Activated naive CD4-positive, alpha-beta T cell treated with anti-CD3 and anti-CD28 coated beads, Interleukin-2, amount 50 U/mL, for 16 hours (primary cell): ENCODE measurements around the gene ATXN8OS.
"Not testable (repeated sequence)": the region's sequence is repeated elsewhere in the genome, so short reads cannot be mapped to it uniquely, and the experiment has no call there.

Experiments used
- DNase-seq: peaks from one replicate; pipeline ENCODE4 v3.0.0-alpha.2; 2020

ATXN8OS gene

DNA sequence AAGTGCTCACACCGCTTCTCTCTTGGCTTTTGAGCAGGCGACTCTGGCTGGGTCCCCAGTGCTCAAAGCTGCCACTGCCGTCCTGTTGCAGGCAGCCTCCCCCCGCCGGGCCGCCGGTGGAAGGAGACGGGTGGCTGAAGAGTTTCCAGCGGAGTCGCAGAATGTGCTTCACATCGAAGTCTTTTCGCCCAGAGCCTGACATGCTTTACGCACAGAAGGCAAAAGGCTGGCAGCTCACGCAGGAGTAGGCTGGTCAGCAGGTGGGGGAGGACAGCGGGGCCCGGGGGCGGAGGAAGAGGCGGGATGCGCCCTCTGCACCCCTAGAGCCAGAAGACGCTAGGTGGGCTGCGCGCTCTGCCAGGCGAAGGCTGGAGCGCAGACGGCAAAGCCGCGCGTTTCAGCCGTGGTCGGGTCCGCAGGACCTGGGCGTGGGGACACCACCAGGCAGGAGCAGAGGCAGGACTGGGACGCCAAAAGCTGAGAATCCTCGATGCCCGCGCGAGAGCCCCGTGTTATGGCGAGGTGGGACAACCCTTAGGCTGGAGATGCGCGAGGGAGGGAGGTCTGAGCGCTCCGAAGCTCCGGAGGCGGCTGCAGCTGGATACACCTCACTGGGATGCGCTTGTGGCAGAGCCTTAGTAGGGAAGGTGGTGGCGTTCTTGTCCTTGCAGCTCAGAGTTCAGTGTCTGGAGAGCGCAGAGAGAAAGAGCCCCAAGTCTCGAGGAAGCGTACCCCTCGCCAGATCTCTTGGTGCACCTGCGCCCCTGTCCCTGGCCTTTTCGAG, at the start of gene ATXN8OS:
ATXN8OS (plus strand) TSS at position 329 of the 784 bp plus-strand sequence.
- DNase-seq: peak; percentile 8

DNA sequence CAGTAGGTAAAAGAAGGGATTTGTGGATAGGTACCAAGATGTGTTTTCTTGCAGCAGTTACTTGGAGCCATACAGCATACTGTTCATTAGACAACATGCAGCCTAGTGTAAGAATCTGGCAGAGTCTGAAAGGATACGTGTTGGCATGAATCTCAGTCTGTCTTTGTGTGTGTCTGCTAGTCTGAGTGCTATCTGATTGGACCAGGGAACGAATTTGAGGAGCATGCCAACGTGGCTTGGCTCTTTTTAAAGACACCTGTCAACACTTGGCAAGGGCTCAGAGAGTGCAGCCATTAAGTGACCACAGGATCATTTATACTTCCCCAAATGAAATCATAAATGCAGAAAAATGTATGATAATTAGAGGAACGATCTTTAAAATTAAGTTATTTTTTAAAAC, 27.6 kb upstream of the ATXN8OS start:
- DNase-seq: no peak

GRCh38 chr13:70087247-70087646, 20.4 kb upstream of the ATXN8OS start:
- no peak for DNase-seq

DNA sequence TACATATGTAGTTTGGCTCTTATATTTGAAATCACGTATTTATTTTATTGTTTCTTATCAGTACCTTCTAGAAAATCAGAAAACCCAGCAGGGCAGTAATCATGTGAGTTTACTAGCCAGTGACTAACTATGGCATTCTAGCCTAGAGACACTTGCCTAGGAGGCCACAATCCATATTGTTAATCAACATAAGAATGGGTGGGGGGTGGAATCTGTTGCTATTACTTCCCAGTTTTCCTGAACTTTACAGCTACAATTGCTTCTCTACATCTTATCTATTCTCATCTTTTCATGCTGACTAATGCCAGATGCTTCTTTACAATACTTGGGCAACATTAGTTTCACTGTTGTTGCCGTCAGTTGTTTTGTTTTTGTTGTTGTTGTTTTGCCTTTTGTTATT, 18.7 kb upstream of the ATXN8OS start:
- DNase-seq: no peak

DNA sequence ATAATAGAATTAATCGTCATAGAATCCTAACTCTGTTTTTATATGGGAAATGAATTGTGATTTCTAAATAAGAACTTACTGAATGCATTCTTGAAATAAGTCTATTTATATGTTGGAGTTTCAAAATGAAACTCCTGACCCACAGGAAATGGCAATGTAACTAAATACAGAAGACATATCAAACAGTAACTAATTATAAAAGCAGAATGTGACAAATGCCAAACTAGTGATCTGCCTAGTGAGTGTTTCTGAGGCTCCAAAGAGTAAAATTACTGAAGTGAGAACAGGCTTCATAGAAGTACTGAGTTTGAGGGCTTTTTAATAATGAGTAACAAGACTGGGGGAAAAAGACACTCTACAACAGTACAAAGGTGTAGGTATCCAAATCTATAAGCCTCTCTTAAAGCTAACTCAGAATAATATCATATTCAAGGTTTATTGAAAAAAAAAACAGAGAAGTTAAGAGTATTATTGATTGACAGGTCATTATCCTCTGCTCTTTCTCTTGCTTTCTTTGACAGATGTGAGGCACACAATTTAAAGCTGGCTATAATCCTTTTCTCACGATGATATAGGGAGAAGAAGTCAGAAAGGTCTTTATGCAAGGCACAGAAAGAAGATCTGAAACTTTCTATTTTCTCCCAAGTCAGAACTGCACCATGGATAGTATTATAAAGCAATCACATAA, 17.4 kb upstream of the ATXN8OS start:
- no peak for DNase-seq

- DNase-seq: no peak
Observed at GRCh38 chr13:70098669-70099068, 9.0 kb upstream of the ATXN8OS start.

DNA sequence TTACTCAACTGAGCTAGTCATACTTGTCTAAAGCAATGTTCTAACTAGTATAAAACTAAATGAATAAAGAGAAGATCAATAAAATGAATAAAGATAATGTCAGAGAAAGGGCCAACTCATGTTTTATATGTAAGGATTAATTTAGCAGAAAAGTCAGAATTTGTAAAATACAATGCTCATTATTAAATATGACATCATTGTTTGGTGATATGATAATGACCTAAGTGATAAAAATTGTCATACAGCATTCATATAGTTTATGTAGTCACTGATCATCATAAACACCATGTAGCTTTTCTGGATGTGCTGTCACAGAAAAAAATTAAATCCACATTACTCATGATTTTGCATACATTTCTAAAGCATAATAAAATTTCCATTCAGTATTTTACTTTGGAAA, 3.1 kb upstream of the ATXN8OS start:
- no peak for DNase-seq

- no peak for DNase-seq
Observed at GRCh38 chr13:70107125-70107497, 515 bp upstream of the ATXN8OS start.

DNA sequence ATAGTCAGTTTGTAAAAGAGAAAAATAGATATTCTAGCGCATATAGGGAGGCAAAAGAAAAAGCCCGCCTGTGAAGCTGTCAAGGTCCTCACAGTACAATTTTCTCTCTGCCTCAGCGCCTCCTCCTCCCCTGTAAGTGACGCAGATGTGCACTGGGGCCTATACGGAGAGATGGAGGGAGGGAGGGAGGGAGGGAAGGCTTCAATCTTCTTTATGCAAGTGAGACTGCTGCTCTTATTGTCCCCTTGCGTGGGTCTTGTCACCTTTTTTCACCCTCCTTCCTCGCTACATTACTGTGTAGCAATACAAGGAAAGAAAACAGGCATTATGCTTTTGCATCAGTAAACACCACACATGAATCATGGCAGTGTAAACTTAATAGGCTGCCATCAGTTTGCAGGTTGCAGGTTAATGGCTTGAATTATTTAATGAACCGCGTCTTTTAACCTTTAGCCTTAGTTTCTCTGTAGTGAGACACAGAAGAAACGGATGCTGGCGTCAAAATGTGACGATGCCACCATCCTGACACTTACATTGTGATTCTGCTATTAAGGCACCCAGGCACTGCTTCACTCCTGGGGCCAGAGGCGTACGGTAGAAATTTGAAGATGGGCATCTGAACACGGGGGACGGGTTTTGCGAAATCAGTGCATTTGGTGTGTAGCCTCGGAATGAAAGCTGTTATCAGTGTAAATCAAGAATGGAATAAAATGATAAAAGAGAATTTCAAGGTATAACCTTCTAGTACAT, 905 bp downstream of the ATXN8OS start, which contains the start of gene KLHL1:
KLHL1 (minus strand) TSS at position 97 of the 750 bp plus-strand sequence. CDS start 753 bp downstream, outside the sequence.
- DNase-seq: no peak

- no peak for DNase-seq
Observed at GRCh38 chr13:70117338-70117905, 9.8 kb downstream of the ATXN8OS start.

DNA sequence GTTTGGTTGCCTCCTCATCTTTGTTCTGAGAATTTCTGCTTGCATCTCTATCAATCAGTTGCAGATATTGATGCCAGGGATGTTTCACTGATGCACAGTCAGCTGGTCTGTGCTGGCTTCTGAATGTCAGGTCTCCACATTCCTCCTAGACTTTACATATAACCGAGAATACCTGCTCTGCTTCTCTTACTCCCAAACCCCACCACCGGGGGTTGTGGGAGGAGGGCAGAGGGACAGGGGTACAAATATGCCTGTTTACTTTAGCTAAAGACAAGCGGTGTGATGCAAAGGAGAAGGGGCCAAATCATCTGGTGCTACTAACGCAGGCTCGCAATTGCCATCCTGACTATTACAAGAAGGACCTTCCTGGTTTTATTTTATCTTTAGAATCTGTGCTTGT, 18.1 kb downstream of the ATXN8OS start:
- DNase-seq: no peak

- no peak for DNase-seq
Observed at GRCh38 chr13:70128098-70128497, 20.5 kb downstream of the ATXN8OS start.

GRCh38 chr13:70142658-70143057, 35.0 kb downstream of the ATXN8OS start:
- not testable (repeated sequence) for DNase-seq

DNA sequence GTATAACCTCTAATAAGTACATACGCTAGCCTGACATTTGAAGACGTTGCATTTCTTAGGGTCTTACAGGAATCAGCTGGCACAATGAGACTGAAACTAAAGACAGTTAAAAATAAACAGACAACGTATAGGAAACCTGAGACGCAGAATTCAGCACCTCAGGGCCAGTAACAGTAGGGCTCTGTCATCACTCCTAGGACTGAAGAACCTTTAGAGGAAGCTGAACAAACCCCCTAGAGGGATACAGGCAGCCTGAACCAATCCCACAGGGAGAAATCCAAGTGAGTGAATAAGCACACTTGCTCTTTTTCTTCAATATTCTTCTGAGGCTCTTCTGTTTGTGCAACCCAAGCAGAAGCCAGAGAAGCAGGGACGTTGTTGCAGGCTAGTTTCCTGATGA, 54.5 kb downstream of the ATXN8OS start:
- no peak for DNase-seq

DNA sequence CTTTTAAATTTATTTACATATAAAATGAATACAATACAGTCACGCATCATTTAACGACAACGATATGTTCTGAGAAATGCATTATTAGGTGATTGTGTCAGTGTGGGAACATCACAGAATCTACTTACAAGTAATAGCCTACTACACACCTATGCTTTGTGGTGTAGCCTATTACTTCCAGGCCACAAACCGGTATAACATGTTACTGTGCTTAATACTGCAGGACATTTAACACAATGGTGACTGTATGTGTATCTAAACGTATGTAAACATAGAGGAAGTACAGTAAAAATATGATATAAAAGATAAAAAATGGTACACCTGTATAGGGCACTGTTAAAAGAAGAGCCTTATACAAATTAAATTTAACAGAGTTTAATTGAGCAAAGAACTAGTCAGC, 63.1 kb downstream of the ATXN8OS start:
- no peak for DNase-seq

- DNase-seq: no peak
Observed at GRCh38 chr13:70171151-70171550, 63.5 kb downstream of the ATXN8OS start.

- DNase-seq: no peak
Observed at GRCh38 chr13:70172946-70173597, 65.4 kb downstream of the ATXN8OS start.

- no peak for DNase-seq
Observed at GRCh38 chr13:70173598-70173959, 66.0 kb downstream of the ATXN8OS start.

DNA sequence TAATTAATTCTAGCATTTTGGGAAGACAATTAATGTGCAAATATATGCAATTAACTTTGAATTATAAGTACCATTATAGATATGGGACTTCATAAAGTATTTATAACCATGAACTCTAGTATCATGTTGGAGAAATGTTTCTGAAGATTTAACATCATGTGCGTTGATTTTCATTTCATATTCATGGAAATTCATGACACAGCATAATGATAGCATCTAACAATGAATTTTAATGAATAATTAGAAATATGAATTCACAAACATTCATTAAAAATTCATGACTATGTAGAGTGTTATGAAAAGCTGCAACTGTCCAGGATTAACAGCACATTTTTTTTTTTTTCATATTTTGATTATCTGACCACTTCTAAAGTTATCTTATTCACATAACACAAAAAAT, 70.7 kb downstream of the ATXN8OS start:
- no peak for DNase-seq
